HEK293T (cell line): ENCODE measurements around the gene PIP5K1B.

Experiments used
- CTCF ChIA-PET: fragments of 350-600 bp; formaldehyde crosslinking; extraction: SDS; loops from one replicate; lab custom pipeline; 2021; ENCODE audit warnings: antibody characterized with exemption, inconsistent platforms; lab: Yijun Ruan, JAX
- POLR2A ChIA-PET: fragments of 350-600 bp; formaldehyde crosslinking; extraction: SDS; loops from one replicate; lab custom pipeline; 2020; ENCODE audit warnings: antibody characterized with exemption, inconsistent platforms; lab: Yijun Ruan, JAX
- DNase-seq: peaks from one replicate; pipeline ENCODE4 v3.0.0; 2012; ENCODE audit warnings: mixed read lengths; ENCODE audit errors: extremely low spot score
- ARNT ChIP-seq: fragments of 450-650 bp; IDR thresholded peaks from 2 replicates; pipeline ENCODE4 v1.6.1; 2017; ENCODE audit warnings: mild to moderate bottlenecking
- BHLHE40 ChIP-seq: fragments of 450-650 bp; IDR thresholded peaks from 2 replicates; pipeline ENCODE4 v1.6.1; 2016; ENCODE audit warnings: mild to moderate bottlenecking, moderate library complexity, borderline replicate concordance
- CTBP1 ChIP-seq: fragments of 450-650 bp; IDR thresholded peaks from 2 replicates; pipeline ENCODE4 v1.6.1; 2016; ENCODE audit warnings: borderline replicate concordance
- ELF4 ChIP-seq: fragments of 450-650 bp; IDR thresholded peaks from 2 replicates; pipeline ENCODE4 v1.6.1; 2017; ENCODE audit warnings: antibody characterized with exemption
- FOXA1 ChIP-seq: fragments of 450-650 bp; IDR thresholded peaks from 2 replicates; pipeline ENCODE4 v1.6.1; 2016; ENCODE audit warnings: mild to moderate bottlenecking
- FOXK2 ChIP-seq: fragments of 450-650 bp; IDR thresholded peaks from 2 replicates; pipeline ENCODE4 v1.6.1; 2016; ENCODE audit warnings: mild to moderate bottlenecking
- FOXM1 ChIP-seq: fragments of 450-650 bp; IDR thresholded peaks from 2 replicates; pipeline ENCODE4 v1.6.1; 2017; ENCODE audit warnings: mild to moderate bottlenecking, borderline replicate concordance
- HDGF ChIP-seq: fragments of 450-650 bp; IDR thresholded peaks from 2 replicates; pipeline ENCODE4 v1.6.1; 2017; ENCODE audit warnings: antibody characterized with exemption, borderline replicate concordance
- L3MBTL2 ChIP-seq: fragments of 450-650 bp; conservative IDR thresholded peaks from 2 replicates; pipeline ENCODE4 v1.6.1; 2016; ENCODE audit warnings: mild to moderate bottlenecking
- LEF1 ChIP-seq: fragments of 450-650 bp; IDR thresholded peaks from 2 replicates; pipeline ENCODE4 v1.6.1; 2017; ENCODE audit warnings: mild to moderate bottlenecking, borderline replicate concordance
- NFRKB ChIP-seq: fragments of 450-650 bp; IDR thresholded peaks from 2 replicates; pipeline ENCODE4 v1.6.1; 2016; ENCODE audit warnings: mild to moderate bottlenecking, moderate library complexity
- SP1 ChIP-seq: fragments of 450-650 bp; IDR thresholded peaks from 2 replicates; pipeline ENCODE4 v1.6.1; 2017
- SUZ12 ChIP-seq: fragments of 450-650 bp; IDR thresholded peaks from 2 replicates; pipeline ENCODE4 v1.6.1; 2016; ENCODE audit warnings: mild to moderate bottlenecking
- TARDBP ChIP-seq: fragments of 450-650 bp; IDR thresholded peaks from 2 replicates; pipeline ENCODE4 v1.6.1; 2016
- ZNF384 ChIP-seq: fragments of 450-650 bp; IDR thresholded peaks from 2 replicates; pipeline ENCODE4 v1.6.1; 2016
- TF ChIP-seq, protein P1 (sequence below): fragments of 450-650 bp; IDR thresholded peaks from 2 replicates; pipeline ENCODE4 v1.6.1; 2016

The PIP5K1B gene

DNA sequence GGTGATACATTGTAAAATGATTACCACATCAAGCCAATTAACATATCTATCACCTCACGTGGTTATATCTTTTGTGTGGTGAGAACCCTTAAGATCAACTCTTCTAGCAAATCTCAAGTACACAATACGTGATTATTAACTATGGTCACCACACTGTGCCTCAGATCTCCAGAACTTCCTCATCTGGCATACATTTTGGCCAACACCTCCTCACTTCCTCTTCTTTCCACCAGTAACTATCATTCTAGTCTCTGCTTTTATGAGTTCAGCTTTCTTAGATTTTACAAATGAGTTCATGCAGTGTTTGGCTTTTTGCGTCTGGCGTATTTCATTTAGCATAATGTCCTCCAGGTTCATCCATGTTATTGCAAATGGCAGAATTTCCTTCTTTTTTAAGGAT is 273.0 kb downstream of the PIP5K1B start:
- ChIA-PET CTCF (no interaction called here), POLR2A (no interaction called here)

DNA sequence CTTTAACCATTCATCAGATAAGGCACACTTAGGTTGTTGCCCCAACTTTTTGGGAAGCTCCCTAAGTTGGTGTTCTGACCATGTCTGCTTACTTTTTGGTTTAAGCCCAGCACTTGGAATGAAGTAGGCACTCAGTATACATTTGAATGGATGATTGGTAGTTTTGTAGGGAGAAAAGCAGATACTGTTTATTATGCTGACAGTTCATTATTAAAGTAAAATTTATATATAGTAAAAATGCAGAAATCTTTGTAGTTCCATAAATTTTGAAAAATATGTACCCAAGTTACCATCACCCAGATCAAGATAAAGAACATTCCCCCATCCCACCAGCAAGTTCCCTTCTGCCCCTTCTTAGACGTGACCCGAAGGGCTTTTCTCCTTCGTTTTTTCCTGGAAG is 273.5 kb downstream of the PIP5K1B start:
- ChIA-PET CTCF (no interaction called here), POLR2A (no interaction called here)
- TF ChIP-seq SUZ12 = no peak
- TF ChIP-seq ARNT = no peak
- no peak for TF ChIP-seq NFRKB
- no peak for TF ChIP-seq CTBP1
- no peak for TF ChIP-seq BHLHE40
- TF ChIP-seq SP1 = no peak
- TF ChIP-seq ZNF384 = no peak
- TF ChIP-seq, protein P1, sequence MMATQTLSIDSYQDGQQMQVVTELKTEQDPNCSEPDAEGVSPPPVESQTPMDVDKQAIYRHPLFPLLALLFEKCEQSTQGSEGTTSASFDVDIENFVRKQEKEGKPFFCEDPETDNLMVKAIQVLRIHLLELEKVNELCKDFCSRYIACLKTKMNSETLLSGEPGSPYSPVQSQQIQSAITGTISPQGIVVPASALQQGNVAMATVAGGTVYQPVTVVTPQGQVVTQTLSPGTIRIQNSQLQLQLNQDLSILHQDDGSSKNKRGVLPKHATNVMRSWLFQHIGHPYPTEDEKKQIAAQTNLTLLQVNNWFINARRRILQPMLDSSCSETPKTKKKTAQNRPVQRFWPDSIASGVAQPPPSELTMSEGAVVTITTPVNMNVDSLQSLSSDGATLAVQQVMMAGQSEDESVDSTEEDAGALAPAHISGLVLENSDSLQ = no peak
- no peak for DNase-seq

More for the DNA sequence above, 273.0 kb downstream of the PIP5K1B start:
- TF ChIP-seq HDGF (no peak), ZNF384 (no peak), ARNT (no peak), FOXK2 (no peak), LEF1 (no peak), TARDBP (no peak), SP1 (no peak), SUZ12 (no peak), BHLHE40 (no peak), L3MBTL2 (no peak), FOXM1 (no peak), FOXA1 (no peak)
- TF ChIP-seq, protein P1 = no peak
- DNase-seq = no peak

DNA sequence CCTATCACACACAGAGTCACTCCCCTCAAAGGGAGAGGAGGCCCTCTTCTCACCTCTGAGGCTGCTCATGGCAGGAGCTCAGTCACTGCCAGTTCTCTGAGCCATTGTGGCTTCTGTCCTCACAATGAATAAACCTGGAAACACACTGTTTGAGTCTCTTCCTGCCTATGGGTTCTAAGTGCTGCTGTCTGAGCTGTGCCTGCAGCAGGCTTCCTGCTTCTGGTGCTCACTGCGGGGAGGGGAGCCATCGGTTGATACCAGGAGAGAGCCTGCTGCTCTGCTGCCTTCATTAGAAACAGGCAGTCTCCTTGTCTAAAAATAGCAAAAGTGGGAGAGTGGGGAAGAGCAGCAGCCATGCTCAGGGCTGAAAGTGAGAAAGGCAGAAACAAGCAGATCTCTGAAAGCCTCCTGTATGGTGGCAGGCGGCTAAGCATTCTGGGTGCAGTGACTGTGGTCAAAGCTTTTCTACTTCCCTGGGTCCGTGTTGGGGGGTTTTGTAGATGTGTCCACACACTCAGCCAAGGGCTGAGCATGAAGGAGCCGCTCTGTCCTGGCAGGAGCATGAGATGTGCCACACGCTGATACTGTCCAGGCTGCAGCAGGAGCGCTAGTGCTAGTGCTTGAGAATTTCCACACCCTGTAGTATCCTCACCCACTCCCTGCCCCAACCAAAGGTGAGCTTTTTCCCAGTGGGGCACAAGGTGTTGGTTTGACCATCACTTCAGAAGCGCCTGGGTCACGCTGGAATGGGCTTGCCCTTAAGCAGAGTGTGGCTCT is 274.7 kb downstream of the PIP5K1B start:
- no peak for TF ChIP-seq NFRKB
- TF ChIP-seq TARDBP = no peak
- TF ChIP-seq HDGF = no peak
- no peak for TF ChIP-seq L3MBTL2
- TF ChIP-seq SP1 = no peak
- no peak for TF ChIP-seq LEF1
- TF ChIP-seq, protein P1 = no peak
- no peak for TF ChIP-seq SUZ12
- TF ChIP-seq ARNT = no peak
- no peak for TF ChIP-seq ZNF384
- no peak for TF ChIP-seq FOXA1
- TF ChIP-seq BHLHE40 = no peak
- TF ChIP-seq FOXM1 = no peak
- TF ChIP-seq CTBP1 = no peak
- TF ChIP-seq FOXK2 = no peak
- ChIA-PET POLR2A (no interaction called here), CTCF (no interaction called here)
- DNase-seq = no peak

DNA sequence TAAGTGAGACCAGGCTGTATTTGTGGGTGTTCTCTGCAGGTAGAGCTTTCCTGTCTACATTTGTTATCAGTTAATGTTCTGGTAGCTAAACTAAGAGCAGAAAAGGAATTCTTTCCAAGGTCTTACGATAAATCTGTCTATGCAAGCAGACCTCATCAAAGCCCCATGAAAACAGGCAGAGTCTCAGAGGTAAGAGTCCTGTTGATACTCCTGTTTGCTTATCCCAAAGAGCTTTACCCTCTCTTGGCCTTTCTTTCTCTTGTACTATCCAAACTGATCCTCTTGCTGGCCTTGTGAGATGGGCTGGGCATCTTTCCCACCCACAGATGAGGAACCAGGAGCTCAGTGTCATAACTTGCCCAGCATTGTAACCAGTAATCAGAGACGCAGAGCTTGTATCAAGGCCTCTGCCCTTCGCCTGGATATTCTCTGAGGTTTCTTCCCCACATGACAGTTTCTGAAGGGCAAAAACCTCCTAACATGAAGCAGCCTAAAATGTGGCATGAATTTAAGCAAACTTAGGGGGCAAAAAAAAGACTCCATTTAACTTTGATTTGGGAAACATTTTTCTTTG is 275.4 kb downstream of the PIP5K1B start:
- TF ChIP-seq ELF4 (no peak), SP1 (no peak), ARNT (no peak), L3MBTL2 (no peak), FOXM1 (no peak), ZNF384 (no peak), BHLHE40 (no peak), NFRKB (no peak)
- DNase-seq = no peak
- ChIA-PET POLR2A (no interaction called here), CTCF (no interaction called here)

DNA sequence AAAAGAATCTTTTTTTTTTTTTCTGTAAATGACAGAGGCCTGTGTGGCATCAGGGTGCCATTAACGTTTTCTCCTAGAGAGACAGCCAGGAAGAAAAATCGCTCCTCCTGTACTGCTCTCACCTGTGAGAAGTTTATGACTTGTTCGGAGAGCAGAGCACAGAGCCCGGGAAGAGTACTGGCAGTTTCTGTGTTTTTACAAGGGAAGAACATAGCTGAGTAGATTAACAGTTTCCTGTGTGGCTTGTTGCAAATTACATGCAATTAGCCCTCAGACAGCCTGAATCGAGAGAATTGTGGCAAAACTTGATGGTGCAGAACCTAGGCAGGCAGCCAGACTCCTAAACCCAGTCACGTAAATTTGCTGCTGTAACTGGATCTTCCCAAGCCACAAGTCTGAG is 276.7 kb downstream of the PIP5K1B start:
- DNase-seq = peak; percentile 15
- TF ChIP-seq SP1 = no peak
- no peak for TF ChIP-seq FOXA1
- TF ChIP-seq L3MBTL2 = no peak
- TF ChIP-seq BHLHE40 = no peak
- TF ChIP-seq LEF1 = no peak
- ChIA-PET POLR2A (no interaction called here), CTCF (no interaction called here)

DNA sequence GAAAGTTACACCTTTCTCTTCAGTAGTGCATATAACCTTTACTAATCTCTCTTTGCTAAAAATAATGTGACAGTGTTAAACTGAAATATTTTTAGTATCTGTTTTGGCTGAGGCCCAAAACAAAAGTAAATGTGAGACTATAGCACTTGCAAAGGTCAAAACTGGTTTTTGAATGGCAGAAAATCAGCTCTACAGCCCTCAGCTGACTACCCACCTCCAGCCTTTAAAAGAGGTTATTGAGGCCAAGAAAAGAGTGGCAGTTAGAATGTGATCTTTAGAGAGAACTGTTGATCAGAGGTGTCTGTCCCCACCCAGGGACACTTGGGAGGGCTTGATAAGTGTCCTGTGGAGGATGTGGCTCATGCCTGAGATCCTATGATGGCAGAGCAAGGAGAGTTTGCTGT is 278.0 kb downstream of the PIP5K1B start:
- ChIA-PET POLR2A (no interaction called here), CTCF (no interaction called here)
- DNase-seq = no peak
- TF ChIP-seq, protein P1 = no peak
- TF ChIP-seq FOXM1 (no peak), BHLHE40 (no peak), LEF1 (no peak), ZNF384 (no peak), SP1 (no peak), HDGF (no peak), FOXK2 (no peak), SUZ12 (no peak), FOXA1 (no peak)
